ENCODE measurements around the gene CEP135.

CEP135 gene

GRCh38 chr4:55979562-55979961, 30.8 kb downstream of the CEP135 start:
- Histone ChIP-seq H3K9me3 (ENCODE audit: control insufficient read depth, low read length) (no peaks in the 10 kb centered on the region), H3K36me3 (ENCODE audit: control insufficient read depth, insufficient read depth, low read length) (no peaks in the 10 kb centered on the region), H3K27me3 (ENCODE audit: control insufficient read depth, insufficient read depth, low read length) (no peaks in the 10 kb centered on the region), H3K9ac (ENCODE audit: low read length) (no peak overlapping the region), H3K4me3 (ENCODE audit: low read length) (no peak overlapping the region), H3K4me1 (ENCODE audit: control insufficient read depth, insufficient read depth, low read length) (no peaks in the 10 kb centered on the region)

GRCh38 chr4:55980725-55981124, 32.0 kb downstream of the CEP135 start:
- Histone ChIP-seq H3K27me3 (ENCODE audit: control insufficient read depth, insufficient read depth, low read length) (no peaks in the 10 kb centered on the region), H3K4me3 (ENCODE audit: low read length) (no peak overlapping the region), H3K4me1 (ENCODE audit: control insufficient read depth, insufficient read depth, low read length) (no peaks in the 10 kb centered on the region), H3K9me3 (ENCODE audit: control insufficient read depth, low read length) (no peaks in the 10 kb centered on the region), H3K9ac (ENCODE audit: low read length) (no peak overlapping the region), H3K36me3 (ENCODE audit: control insufficient read depth, insufficient read depth, low read length) (no peaks in the 10 kb centered on the region)

- Histone ChIP-seq H3K9me3 (ENCODE audit: control insufficient read depth, low read length) (no peaks in the 10 kb centered on the region), H3K9ac (ENCODE audit: low read length) (no peak overlapping the region), H3K4me1 (ENCODE audit: control insufficient read depth, insufficient read depth, low read length) (no peaks in the 10 kb centered on the region), H3K36me3 (ENCODE audit: control insufficient read depth, insufficient read depth, low read length) (no peaks in the 10 kb centered on the region), H3K4me3 (ENCODE audit: low read length) (no peak overlapping the region), H3K27me3 (ENCODE audit: control insufficient read depth, insufficient read depth, low read length) (no peaks in the 10 kb centered on the region)
Observed at GRCh38 chr4:55982976-55983375, 34.2 kb downstream of the CEP135 start.

- Histone ChIP-seq H3K27me3 (ENCODE audit: control insufficient read depth, insufficient read depth, low read length) (no peaks in the 10 kb centered on the region), H3K36me3 (ENCODE audit: control insufficient read depth, insufficient read depth, low read length) (no peaks in the 10 kb centered on the region), H3K9ac (ENCODE audit: low read length) (no peak overlapping the region), H3K4me1 (ENCODE audit: control insufficient read depth, insufficient read depth, low read length) (no peaks in the 10 kb centered on the region), H3K4me3 (ENCODE audit: low read length) (no peak overlapping the region), H3K9me3 (ENCODE audit: control insufficient read depth, low read length) (no peaks in the 10 kb centered on the region)
Observed at GRCh38 chr4:55989766-55990165, 41.0 kb downstream of the CEP135 start.

GRCh38 chr4:55993994-55994663, 45.4 kb downstream of the CEP135 start:
- no peaks in the 10 kb centered on the region for H3K9me3 ChIP-seq (ENCODE audit: control insufficient read depth, low read length)
- no peaks in the 10 kb centered on the region for H3K27me3 ChIP-seq (ENCODE audit: control insufficient read depth, insufficient read depth, low read length)
- H3K9ac ChIP-seq (ENCODE audit: low read length) = no peak overlapping the region
- H3K4me3 ChIP-seq (ENCODE audit: low read length) = no peak overlapping the region
- no peaks in the 10 kb centered on the region for H3K36me3 ChIP-seq (ENCODE audit: control insufficient read depth, insufficient read depth, low read length)
- no peaks in the 10 kb centered on the region for H3K4me1 ChIP-seq (ENCODE audit: control insufficient read depth, insufficient read depth, low read length)

GRCh38 chr4:55996646-55997045, 47.9 kb downstream of the CEP135 start:
- Histone ChIP-seq H3K4me3 (ENCODE audit: low read length) (no peak overlapping the region), H3K9ac (ENCODE audit: low read length) (no peak overlapping the region), H3K36me3 (ENCODE audit: control insufficient read depth, insufficient read depth, low read length) (no peaks in the 10 kb centered on the region), H3K4me1 (ENCODE audit: control insufficient read depth, insufficient read depth, low read length) (no peaks in the 10 kb centered on the region), H3K9me3 (ENCODE audit: control insufficient read depth, low read length) (no peaks in the 10 kb centered on the region), H3K27me3 (ENCODE audit: control insufficient read depth, insufficient read depth, low read length) (no peaks in the 10 kb centered on the region)

- no peaks in the 10 kb centered on the region for H3K9me3 ChIP-seq (ENCODE audit: control insufficient read depth, low read length)
- no peaks in the 10 kb centered on the region for H3K36me3 ChIP-seq (ENCODE audit: control insufficient read depth, insufficient read depth, low read length)
- H3K9ac ChIP-seq (ENCODE audit: low read length) = no peak overlapping the region
- H3K4me1 ChIP-seq (ENCODE audit: control insufficient read depth, insufficient read depth, low read length) = no peaks in the 10 kb centered on the region
- no peaks in the 10 kb centered on the region for H3K27me3 ChIP-seq (ENCODE audit: control insufficient read depth, insufficient read depth, low read length)
- no peak overlapping the region for H3K4me3 ChIP-seq (ENCODE audit: low read length)
Observed at GRCh38 chr4:56003606-56004005, 54.9 kb downstream of the CEP135 start.

- Histone ChIP-seq H3K36me3 (ENCODE audit: control insufficient read depth, insufficient read depth, low read length) (no peaks in the 10 kb centered on the region), H3K4me1 (ENCODE audit: control insufficient read depth, insufficient read depth, low read length) (no peaks in the 10 kb centered on the region), H3K27me3 (ENCODE audit: control insufficient read depth, insufficient read depth, low read length) (no peaks in the 10 kb centered on the region), H3K4me3 (ENCODE audit: low read length) (no peak overlapping the region), H3K9me3 (ENCODE audit: control insufficient read depth, low read length) (no peaks in the 10 kb centered on the region), H3K9ac (ENCODE audit: low read length) (no peak overlapping the region)
Observed at GRCh38 chr4:56004235-56004634, 55.5 kb downstream of the CEP135 start.

- no peak overlapping the region for H3K4me3 ChIP-seq (ENCODE audit: low read length)
- no peak overlapping the region for H3K9ac ChIP-seq (ENCODE audit: low read length)
- no peaks in the 10 kb centered on the region for H3K9me3 ChIP-seq (ENCODE audit: control insufficient read depth, low read length)
- no peaks in the 10 kb centered on the region for H3K27me3 ChIP-seq (ENCODE audit: control insufficient read depth, insufficient read depth, low read length)
- H3K36me3 ChIP-seq (ENCODE audit: control insufficient read depth, insufficient read depth, low read length) = no peaks in the 10 kb centered on the region
- no peaks in the 10 kb centered on the region for H3K4me1 ChIP-seq (ENCODE audit: control insufficient read depth, insufficient read depth, low read length)
Observed at GRCh38 chr4:56007154-56007553, 58.4 kb downstream of the CEP135 start.

- Histone ChIP-seq H3K9ac (ENCODE audit: low read length) (no peak overlapping the region), H3K4me3 (ENCODE audit: low read length) (no peak overlapping the region), H3K4me1 (ENCODE audit: control insufficient read depth, insufficient read depth, low read length) (no peaks in the 10 kb centered on the region), H3K9me3 (ENCODE audit: control insufficient read depth, low read length) (no peaks in the 10 kb centered on the region), H3K27me3 (ENCODE audit: control insufficient read depth, insufficient read depth, low read length) (no peaks in the 10 kb centered on the region), H3K36me3 (ENCODE audit: control insufficient read depth, insufficient read depth, low read length) (no peaks in the 10 kb centered on the region)
Observed at GRCh38 chr4:56008206-56008605, 59.5 kb downstream of the CEP135 start.

- no peak overlapping the region for H3K9ac ChIP-seq (ENCODE audit: low read length)
- no peaks in the 10 kb centered on the region for H3K36me3 ChIP-seq (ENCODE audit: control insufficient read depth, insufficient read depth, low read length)
- H3K4me1 ChIP-seq (ENCODE audit: control insufficient read depth, insufficient read depth, low read length) = no peaks in the 10 kb centered on the region
- H3K4me3 ChIP-seq (ENCODE audit: low read length) = no peak overlapping the region
- H3K9me3 ChIP-seq (ENCODE audit: control insufficient read depth, low read length) = no peaks in the 10 kb centered on the region
- no peaks in the 10 kb centered on the region for H3K27me3 ChIP-seq (ENCODE audit: control insufficient read depth, insufficient read depth, low read length)
Observed at GRCh38 chr4:56026596-56026995, 77.9 kb downstream of the CEP135 start.

GRCh38 chr4:56028165-56028564, 79.4 kb downstream of the CEP135 start:
- H3K9ac ChIP-seq (ENCODE audit: low read length) = no peak overlapping the region
- no peaks in the 10 kb centered on the region for H3K36me3 ChIP-seq (ENCODE audit: control insufficient read depth, insufficient read depth, low read length)
- H3K4me1 ChIP-seq (ENCODE audit: control insufficient read depth, insufficient read depth, low read length) = no peaks in the 10 kb centered on the region
- no peaks in the 10 kb centered on the region for H3K9me3 ChIP-seq (ENCODE audit: control insufficient read depth, low read length)
- no peak overlapping the region for H3K4me3 ChIP-seq (ENCODE audit: low read length)
- no peaks in the 10 kb centered on the region for H3K27me3 ChIP-seq (ENCODE audit: control insufficient read depth, insufficient read depth, low read length)
